ENCODE measurements around the gene HOXC4. TPM values are rescaled to one million over a fixed set of nuclear protein-coding genes. Genes with fewer than 3 reads are reported as not detected.

Gene HOXC4
- not detected in 3 replicates for total RNA-seq
- long read RNA-seq, result 0 reads

DNA sequence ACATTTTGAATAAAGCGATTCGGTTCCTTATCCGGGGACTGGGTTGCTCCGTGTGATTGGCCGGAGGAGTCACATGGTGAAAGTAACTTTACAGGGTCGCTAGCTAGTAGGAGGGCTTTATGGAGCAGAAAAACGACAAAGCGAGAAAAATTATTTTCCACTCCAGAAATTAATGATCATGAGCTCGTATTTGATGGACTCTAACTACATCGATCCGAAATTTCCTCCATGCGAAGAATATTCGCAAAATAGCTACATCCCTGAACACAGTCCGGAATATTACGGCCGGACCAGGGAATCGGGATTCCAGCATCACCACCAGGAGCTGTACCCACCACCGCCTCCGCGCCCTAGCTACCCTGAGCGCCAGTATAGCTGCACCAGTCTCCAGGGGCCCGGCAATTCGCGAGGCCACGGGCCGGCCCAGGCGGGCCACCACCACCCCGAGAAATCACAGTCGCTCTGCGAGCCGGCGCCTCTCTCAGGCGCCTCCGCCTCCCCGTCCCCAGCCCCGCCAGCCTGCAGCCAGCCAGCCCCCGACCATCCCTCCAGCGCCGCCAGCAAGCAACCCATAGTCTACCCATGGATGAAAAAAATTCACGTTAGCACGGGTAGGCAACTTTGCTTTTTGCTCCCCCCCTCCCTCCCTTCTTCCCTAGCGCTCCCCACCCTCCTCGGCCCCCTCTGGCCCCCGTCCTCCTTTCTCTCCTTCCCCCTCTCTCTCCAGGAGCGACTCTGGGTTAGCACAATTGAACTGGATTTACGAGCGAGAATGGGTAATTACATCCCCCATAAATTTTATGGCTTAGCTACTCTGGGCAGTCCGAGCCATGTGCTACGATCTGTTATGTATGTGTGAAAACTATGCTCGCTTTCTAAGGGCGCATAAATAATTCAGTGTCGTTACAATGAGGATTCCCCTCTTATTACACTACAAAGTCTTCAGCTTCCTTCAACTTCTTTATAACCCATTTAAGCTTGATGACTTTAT lies at the start of gene HOXC4:
TSS of gene HOXC4 (plus strand) at position 85 of the 991 bp plus-strand sequence. CDS start at position 173, 88 bp downstream.
- Mint-ChIP-seq H3K36me3 (ENCODE audit: low read depth) (no peaks in the 10 kb centered on the region), H3K27me3 (ENCODE audit: low read depth) (peaks cover 89% of the 10 kb centered on the region), H3K9me3 (ENCODE audit: low read depth) (no peaks in the 10 kb centered on the region), H3K4me1 (ENCODE audit: low read depth) (peaks cover 2% of the 10 kb centered on the region), H3K27ac (ENCODE audit: unreplicated experiment) (no peak within 1 kb of the TSS), H3K4me3 (ENCODE audit: unreplicated experiment) (no peak within 1 kb of the TSS)
- DNase-seq (ENCODE audit: low spot score), result no peak
- TF ChIP-seq, protein P1, sequence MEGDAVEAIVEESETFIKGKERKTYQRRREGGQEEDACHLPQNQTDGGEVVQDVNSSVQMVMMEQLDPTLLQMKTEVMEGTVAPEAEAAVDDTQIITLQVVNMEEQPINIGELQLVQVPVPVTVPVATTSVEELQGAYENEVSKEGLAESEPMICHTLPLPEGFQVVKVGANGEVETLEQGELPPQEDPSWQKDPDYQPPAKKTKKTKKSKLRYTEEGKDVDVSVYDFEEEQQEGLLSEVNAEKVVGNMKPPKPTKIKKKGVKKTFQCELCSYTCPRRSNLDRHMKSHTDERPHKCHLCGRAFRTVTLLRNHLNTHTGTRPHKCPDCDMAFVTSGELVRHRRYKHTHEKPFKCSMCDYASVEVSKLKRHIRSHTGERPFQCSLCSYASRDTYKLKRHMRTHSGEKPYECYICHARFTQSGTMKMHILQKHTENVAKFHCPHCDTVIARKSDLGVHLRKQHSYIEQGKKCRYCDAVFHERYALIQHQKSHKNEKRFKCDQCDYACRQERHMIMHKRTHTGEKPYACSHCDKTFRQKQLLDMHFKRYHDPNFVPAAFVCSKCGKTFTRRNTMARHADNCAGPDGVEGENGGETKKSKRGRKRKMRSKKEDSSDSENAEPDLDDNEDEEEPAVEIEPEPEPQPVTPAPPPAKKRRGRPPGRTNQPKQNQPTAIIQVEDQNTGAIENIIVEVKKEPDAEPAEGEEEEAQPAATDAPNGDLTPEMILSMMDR (IDR thresholded peaks at IDR 0.05), result no peak

DNA sequence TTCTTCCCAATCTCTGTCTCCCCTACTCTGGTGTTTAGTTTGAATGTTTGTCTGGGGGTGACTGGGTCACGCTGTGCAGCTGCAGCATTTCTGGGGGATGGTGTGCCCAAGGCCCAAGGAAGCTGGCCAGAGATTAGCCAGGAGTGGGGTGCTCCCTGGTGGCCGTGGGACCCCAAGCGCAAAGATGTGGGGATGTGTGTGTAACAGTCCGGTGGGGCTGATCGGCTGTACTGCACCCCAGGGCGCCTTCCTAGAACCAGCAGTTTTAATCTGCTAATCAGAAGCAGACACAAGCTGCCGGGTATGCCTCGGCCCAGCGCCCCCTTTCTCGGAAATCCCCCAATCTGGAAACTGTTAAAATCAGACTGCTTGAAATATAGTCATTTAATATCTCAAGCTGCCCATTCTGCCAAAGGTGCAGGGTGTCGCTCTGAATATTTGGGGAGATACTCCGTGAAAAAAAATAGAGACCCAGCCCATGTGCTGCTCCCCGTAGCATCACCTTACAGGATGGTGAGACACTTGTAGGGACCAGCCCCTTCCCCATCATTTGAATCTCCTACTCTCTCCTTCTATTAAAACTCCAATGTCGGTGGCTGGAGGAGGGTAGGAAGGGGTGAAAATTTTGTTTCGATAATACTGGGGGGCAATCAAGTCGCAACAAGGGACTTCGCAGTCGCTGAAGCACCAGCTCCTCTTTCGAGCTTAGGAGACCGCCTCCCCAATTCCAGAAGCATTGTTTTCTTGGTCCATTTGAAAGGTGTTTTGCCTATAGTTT lies 49.4 kb upstream of the HOXC4 start:
- Mint-ChIP-seq H3K9me3 (ENCODE audit: low read depth) (no peaks in the 10 kb centered on the region), H3K4me3 (ENCODE audit: unreplicated experiment) (no peak overlapping the region), H3K4me1 (ENCODE audit: low read depth) (peaks cover 9% of the 10 kb centered on the region), H3K27ac (ENCODE audit: unreplicated experiment) (no peak overlapping the region), H3K36me3 (ENCODE audit: low read depth) (peaks cover 2% of the 10 kb centered on the region), H3K27me3 (ENCODE audit: low read depth) (peaks cover 87% of the 10 kb centered on the region)
- no peak for DNase-seq (ENCODE audit: low spot score)
- TF ChIP-seq, protein P1 (IDR thresholded peaks at IDR 0.05), result no peak

DNA sequence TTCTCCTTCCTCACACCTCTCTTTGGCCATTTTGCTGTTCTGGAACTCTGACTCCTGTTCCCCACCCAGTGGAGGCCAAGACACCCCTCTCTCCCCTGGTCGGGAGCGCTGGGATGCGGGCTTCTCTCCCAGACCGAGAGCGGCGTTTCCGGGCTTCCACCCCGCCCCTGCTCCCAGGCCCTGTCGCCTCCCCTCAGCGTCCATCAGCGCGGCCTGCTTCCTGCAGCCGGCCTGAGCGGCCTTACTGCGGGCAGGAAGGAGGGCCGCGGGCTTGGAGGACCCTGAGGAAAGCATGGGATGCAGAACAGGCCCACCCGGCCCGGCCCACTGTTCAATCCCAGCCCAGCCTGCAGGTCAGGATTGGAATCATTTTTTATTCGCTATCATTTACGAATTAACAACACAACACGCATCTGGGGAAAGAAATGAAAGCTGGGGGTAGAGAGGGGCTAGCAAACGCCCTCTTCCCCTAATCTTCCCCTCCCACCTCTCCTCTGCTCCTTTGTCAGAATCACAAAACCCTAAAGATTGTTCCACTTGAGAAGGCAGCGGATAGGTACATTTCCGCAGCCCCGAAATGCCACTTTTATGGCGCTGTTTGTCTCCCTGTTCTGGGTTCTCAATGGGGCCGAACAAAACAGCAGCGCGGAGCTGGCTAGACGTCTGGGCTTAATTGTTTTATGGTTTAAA lies 48.6 kb upstream of the HOXC4 start:
- H3K9me3 Mint-ChIP-seq (ENCODE audit: low read depth), result no peaks in the 10 kb centered on the region

GRCh38 chr12:54005531-54005852 lies 48.1 kb upstream of the HOXC4 start:
- TF ChIP-seq, protein P1 (IDR thresholded peaks at IDR 0.05), result no peak
- DNase-seq (ENCODE audit: low spot score), result no peak
- Mint-ChIP-seq H3K4me3 (ENCODE audit: unreplicated experiment) (no peak overlapping the region), H3K9me3 (ENCODE audit: low read depth) (no peaks in the 10 kb centered on the region), H3K4me1 (ENCODE audit: low read depth) (peaks cover 12% of the 10 kb centered on the region), H3K27me3 (ENCODE audit: low read depth) (peaks cover 91% of the 10 kb centered on the region), H3K27ac (ENCODE audit: unreplicated experiment) (no peak overlapping the region), H3K36me3 (ENCODE audit: low read depth) (peaks cover 2% of the 10 kb centered on the region)

More for the DNA sequence above, 48.6 kb upstream of the HOXC4 start:
- peaks cover 2% of the 10 kb centered on the region for H3K36me3 Mint-ChIP-seq (ENCODE audit: low read depth)
- H3K27ac Mint-ChIP-seq (ENCODE audit: unreplicated experiment), result no peak overlapping the region
- TF ChIP-seq, protein P1 (IDR thresholded peaks at IDR 0.05), result no peak
- H3K4me1 Mint-ChIP-seq (ENCODE audit: low read depth), result peaks cover 15% of the 10 kb centered on the region
- no peak for DNase-seq (ENCODE audit: low spot score)
- peaks cover 91% of the 10 kb centered on the region for H3K27me3 Mint-ChIP-seq (ENCODE audit: low read depth)
- no peak overlapping the region for H3K4me3 Mint-ChIP-seq (ENCODE audit: unreplicated experiment)
